GM12873 (cell line): ENCODE results near the gene TBC1D5.

Experiments
- TF ChIP-seq, protein P1 (sequence below): IDR thresholded peaks from 2 replicates; pipeline ENCODE4 v1.5.1; 2012; ENCODE audit warnings: low read depth, mild to moderate bottlenecking, moderate library complexity, low read length, control low read depth; ENCODE audit not compliant: insufficient read depth; ENCODE audit errors: missing control alignments

The TBC1D5 gene

GRCh38 chr3:17292556-17292955, 449.9 kb downstream of the TBC1D5 start:
- TF ChIP-seq, protein P1, sequence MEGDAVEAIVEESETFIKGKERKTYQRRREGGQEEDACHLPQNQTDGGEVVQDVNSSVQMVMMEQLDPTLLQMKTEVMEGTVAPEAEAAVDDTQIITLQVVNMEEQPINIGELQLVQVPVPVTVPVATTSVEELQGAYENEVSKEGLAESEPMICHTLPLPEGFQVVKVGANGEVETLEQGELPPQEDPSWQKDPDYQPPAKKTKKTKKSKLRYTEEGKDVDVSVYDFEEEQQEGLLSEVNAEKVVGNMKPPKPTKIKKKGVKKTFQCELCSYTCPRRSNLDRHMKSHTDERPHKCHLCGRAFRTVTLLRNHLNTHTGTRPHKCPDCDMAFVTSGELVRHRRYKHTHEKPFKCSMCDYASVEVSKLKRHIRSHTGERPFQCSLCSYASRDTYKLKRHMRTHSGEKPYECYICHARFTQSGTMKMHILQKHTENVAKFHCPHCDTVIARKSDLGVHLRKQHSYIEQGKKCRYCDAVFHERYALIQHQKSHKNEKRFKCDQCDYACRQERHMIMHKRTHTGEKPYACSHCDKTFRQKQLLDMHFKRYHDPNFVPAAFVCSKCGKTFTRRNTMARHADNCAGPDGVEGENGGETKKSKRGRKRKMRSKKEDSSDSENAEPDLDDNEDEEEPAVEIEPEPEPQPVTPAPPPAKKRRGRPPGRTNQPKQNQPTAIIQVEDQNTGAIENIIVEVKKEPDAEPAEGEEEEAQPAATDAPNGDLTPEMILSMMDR: no peak

GRCh38 chr3:17290894-17291293, 451.5 kb downstream of the TBC1D5 start:
- TF ChIP-seq, protein P1: no peak

DNA sequence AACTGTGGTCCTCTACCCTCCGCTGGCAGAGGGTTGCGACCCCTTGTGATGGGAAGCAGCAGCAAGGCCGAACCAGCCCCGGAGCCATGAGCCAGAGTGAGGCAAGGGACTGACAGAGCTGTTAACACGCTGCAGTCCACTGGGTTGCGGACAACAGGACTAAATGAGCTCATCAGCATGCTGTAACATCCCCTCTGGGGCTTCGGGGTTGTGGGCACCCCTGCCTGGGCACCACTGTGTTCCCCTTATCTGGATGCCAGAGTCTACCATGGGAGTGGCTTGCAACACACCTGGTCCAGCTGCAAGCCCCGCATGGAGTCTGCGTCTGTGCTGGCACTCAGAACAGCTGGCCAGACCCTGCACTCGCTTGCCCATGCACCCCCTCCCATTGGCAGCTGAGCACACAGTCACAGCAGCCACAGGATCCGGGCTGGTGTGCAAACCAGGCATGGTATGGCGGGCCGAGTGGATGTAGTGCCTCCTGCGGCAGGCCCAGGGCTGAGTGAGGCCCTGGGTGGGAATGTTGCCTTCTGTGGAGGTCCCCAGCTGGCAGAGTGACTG, 453.5 kb downstream of the TBC1D5 start:
- TF ChIP-seq, protein P1: no peak

GRCh38 chr3:17287006-17287689, 455.3 kb downstream of the TBC1D5 start:
- TF ChIP-seq, protein P1: no peak

DNA sequence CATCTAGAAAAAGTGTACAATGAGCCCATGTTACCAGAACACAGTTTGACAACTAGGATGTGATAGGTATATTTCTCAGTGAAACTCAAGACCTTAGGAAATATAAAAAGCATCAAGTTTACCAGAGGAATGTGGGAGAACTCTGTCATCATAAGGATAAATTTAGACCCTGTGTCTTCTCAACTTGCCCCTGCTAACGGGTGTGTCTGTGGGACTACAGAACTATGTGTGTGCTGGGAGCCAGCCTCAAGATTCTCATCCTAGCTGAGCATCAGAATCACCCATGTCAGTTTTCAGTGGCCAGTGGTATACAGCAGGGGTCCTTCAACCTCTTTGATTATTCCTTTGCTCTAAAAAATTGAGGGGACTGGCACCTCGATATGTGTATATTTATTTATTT, 464.4 kb downstream of the TBC1D5 start:
- TF ChIP-seq, protein P1: no peak

DNA sequence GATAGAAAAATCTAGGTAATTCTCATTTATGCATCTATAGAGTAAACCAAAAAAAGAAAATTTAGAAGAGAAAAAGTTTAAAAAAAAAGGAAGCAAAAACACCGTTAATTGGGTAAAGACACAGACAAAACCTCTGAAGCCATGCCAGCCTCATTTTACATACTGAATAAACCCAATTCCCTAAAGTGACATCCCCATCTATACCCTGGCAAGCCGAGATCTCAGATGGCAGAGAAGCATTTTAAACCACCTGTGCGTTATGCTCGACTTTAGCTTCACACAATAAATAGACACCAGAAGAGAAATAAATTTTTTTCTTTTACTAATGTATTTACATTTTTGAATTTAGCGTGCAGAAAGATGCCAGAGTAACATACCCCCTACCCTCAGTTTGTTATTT, 475.6 kb downstream of the TBC1D5 start:
- TF ChIP-seq, protein P1: no peak

DNA sequence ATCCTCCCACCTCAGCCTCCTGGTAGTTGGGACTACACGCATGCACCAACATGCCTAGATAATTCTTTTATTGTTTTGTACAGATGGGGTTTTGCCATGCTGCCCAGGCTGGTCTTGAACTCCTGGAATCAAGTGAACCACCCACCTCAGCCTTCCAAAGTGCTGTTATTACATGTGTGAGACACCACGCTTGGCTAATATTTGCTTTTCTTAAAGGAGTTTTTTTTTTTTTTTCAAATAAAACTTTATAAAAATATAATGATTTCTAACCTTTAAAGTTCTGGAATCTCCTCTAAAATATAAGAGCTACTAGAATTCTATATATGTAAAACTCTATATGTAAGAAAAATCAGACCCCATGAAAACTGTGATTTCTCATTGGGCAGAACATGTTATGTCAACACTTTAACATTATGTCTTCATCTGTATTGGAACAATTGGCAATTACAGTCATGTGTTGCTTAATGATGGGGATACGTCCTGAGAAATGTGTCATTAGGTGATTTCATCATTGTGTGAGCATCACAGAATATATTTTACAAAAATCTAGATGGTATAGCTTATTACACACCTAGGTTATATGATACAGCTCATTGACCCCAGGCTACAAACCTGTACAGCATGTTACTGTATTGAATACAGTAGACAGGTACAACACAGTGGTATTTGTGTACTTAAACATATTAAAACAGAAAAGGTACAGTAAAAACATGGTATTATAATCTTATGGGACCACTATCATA, 480.6 kb downstream of the TBC1D5 start:
- TF ChIP-seq, protein P1: no peak
